ENCODE results near the gene ATP23. TPM values are rescaled to one million over a fixed set of nuclear protein-coding genes. Genes with fewer than 3 reads are reported as not detected.

ATP23 gene
- total RNA-seq, 1 experiment from 2014 or later: 9.1 TPM

DNA sequence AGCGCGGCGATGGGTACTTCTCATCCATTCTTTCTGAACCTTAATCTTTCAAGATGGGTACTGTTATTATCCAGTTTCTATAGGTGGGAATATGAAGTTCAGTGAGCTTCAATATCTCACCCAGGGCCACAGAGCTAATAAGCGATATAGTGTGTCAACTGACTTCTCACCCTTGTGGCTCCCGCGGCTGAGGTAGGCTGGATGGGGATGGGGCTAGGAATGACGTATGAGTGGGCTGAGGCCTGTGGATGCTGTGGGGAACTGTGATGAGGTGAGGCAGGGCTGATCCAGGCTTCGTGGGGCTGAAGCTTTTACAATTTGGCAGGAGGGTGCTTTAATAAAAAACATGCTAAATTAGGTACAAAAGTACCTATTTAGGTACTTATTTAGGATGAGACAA lies 32.9 kb upstream of the ATP23 start:
- TF ChIP-seq FOSL1 (IDR thresholded peaks at IDR 0.05; ENCODE audit: low read depth) (no peak), CTCF (IDR thresholded peaks at IDR 0.05 in 2 of 3, conservative IDR thresholded peaks at IDR 0.05 in 1 of 3; ENCODE audit: borderline replicate concordance in 1 of 3, insufficient read depth in 1 of 3, low read depth in 2 of 3, low read length in 2 of 3) (no peak), CBX3 (IDR thresholded peaks at IDR 0.05; ENCODE audit: low read depth) (no peak)
- RAD21 ChIA-PET (ENCODE audit: low non-redundant PET in 1 of 2, low total read pairs in 2 of 2, uncharacterized antibody in 2 of 2, unreplicated experiment in 2 of 2): no interaction called here
- H3K4me2 ChIP-seq (ENCODE audit: low read length): no peak overlapping the region
- no peaks in the 10 kb centered on the region for H3K9me3 ChIP-seq (ENCODE audit: control insufficient read depth in 1 of 2, insufficient read depth in 1 of 2, low read depth in 1 of 2, low read length in 2 of 2)
- CTCF ChIA-PET: no interaction called here
- no peak overlapping the region for H2AFZ ChIP-seq (ENCODE audit: low read depth, low read length, poor library complexity, severe bottlenecking)
- H3K9ac ChIP-seq (ENCODE audit: low read length): no peak overlapping the region
- no TSS peak for BruUV-seq (replicated peaks)
- H3K4me1 ChIP-seq (ENCODE audit: control insufficient read depth in 1 of 2, insufficient read depth in 2 of 2, low read length in 2 of 2): peaks cover 0 to 7% of the 10 kb centered on the region in 2 experiments; a peak in 2 of 4 replicates
- no peaks in the 10 kb centered on the region for H4K20me1 ChIP-seq (ENCODE audit: insufficient read depth)
- H3K36me3 ChIP-seq (ENCODE audit: control insufficient read depth in 1 of 2, insufficient read depth in 2 of 2, low read length in 2 of 2): no peaks in the 10 kb centered on the region
- DNase-seq (ENCODE audit: low read depth, low spot score) (no peak), ATAC-seq (no peak)
- H3K4me3 ChIP-seq (replicated peaks in 1 of 2; ENCODE audit: low read depth in 1 of 2, low read length in 2 of 2): no peak overlapping the region
- intact Hi-C loops (cut with micrococcal nuclease): no loop called here
- H3K27ac ChIP-seq (ENCODE audit: low read depth, low read length): no peak overlapping the region
- H3K27me3 ChIP-seq (ENCODE audit: insufficient read depth, low read length): no peaks in the 10 kb centered on the region
- 0 out of 2 replicates have a peak, but pooled peaks cover 2% of the 10 kb centered on the region for H3K9me2 ChIP-seq (ENCODE audit: insufficient read depth)
- H3K79me2 ChIP-seq (ENCODE audit: insufficient read depth, low read length): no peaks in the 10 kb centered on the region
- POLR2A ChIA-PET: no interaction called here

DNA sequence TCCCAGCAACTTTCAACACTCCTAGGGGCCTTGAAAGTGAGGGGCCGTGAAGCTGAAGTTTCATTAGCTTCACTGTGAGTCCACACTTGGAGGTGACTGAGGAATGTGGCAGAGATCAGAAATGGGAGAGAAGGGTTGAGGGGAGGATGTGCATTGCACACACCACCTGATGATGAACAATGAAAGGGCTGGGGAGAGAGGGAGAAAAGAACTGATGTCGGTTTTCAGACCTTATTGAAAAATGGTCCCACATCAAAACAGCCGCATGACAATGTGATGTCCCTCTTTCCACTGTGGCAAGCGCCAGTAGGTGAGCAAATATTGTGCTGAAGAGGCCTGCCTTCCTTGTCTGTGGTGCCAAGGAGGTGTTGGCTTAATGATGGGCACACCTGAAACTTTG lies 32.3 kb upstream of the ATP23 start:
- H3K27me3 ChIP-seq (ENCODE audit: insufficient read depth, low read length): no peaks in the 10 kb centered on the region
- H3K79me2 ChIP-seq (ENCODE audit: insufficient read depth, low read length): no peaks in the 10 kb centered on the region
- DNase-seq (ENCODE audit: low read depth, low spot score) (no peak), ATAC-seq (no peak)
- ChIA-PET CTCF (no interaction called here), POLR2A (no interaction called here), RAD21 (ENCODE audit: low non-redundant PET in 1 of 2, low total read pairs in 2 of 2, uncharacterized antibody in 2 of 2, unreplicated experiment in 2 of 2) (no interaction called here)
- no peak overlapping the region for H3K9ac ChIP-seq (ENCODE audit: low read length)
- no peak overlapping the region for H3K4me3 ChIP-seq (replicated peaks in 1 of 2; ENCODE audit: low read depth in 1 of 2, low read length in 2 of 2)
- no peak overlapping the region for H3K27ac ChIP-seq (ENCODE audit: low read depth, low read length)
- H3K36me3 ChIP-seq (ENCODE audit: control insufficient read depth in 1 of 2, insufficient read depth in 2 of 2, low read length in 2 of 2): no peaks in the 10 kb centered on the region
- H3K4me2 ChIP-seq (ENCODE audit: low read length): no peak overlapping the region
- BruUV-seq (replicated peaks): no TSS peak
- no peak overlapping the region for H2AFZ ChIP-seq (ENCODE audit: low read depth, low read length, poor library complexity, severe bottlenecking)
- intact Hi-C loops (cut with micrococcal nuclease): no loop called here
- no peaks in the 10 kb centered on the region for H3K9me3 ChIP-seq (ENCODE audit: control insufficient read depth in 1 of 2, insufficient read depth in 1 of 2, low read depth in 1 of 2, low read length in 2 of 2)
- no peaks in the 10 kb centered on the region for H4K20me1 ChIP-seq (ENCODE audit: insufficient read depth)
- H3K9me2 ChIP-seq (ENCODE audit: insufficient read depth): 0 out of 2 replicates have a peak, but pooled peaks cover 2% of the 10 kb centered on the region
- peaks cover 0 to 7% of the 10 kb centered on the region in 2 experiments; a peak in 2 of 4 replicates for H3K4me1 ChIP-seq (ENCODE audit: control insufficient read depth in 1 of 2, insufficient read depth in 2 of 2, low read length in 2 of 2)
- TF ChIP-seq, protein P1, sequence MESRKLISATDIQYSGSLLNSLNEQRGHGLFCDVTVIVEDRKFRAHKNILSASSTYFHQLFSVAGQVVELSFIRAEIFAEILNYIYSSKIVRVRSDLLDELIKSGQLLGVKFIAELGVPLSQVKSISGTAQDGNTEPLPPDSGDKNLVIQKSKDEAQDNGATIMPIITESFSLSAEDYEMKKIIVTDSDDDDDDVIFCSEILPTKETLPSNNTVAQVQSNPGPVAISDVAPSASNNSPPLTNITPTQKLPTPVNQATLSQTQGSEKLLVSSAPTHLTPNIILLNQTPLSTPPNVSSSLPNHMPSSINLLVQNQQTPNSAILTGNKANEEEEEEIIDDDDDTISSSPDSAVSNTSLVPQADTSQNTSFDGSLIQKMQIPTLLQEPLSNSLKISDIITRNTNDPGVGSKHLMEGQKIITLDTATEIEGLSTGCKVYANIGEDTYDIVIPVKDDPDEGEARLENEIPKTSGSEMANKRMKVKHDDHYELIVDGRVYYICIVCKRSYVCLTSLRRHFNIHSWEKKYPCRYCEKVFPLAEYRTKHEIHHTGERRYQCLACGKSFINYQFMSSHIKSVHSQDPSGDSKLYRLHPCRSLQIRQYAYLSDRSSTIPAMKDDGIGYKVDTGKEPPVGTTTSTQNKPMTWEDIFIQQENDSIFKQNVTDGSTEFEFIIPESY (IDR thresholded peaks at IDR 0.05; ENCODE audit: extremely low read depth, insufficient replicate concordance, low read length): no peak
- no peak for TF ChIP-seq REST (IDR thresholded peaks at IDR 0.05; ENCODE audit: low read depth)
- no peak for TF ChIP-seq EZH2 (IDR thresholded peaks at IDR 0.05)
- TF ChIP-seq CEBPB (IDR thresholded peaks at IDR 0.05; ENCODE audit: low read depth): no peak
- TF ChIP-seq JUND (IDR thresholded peaks at IDR 0.05): no peak
- TF ChIP-seq EZH2phosphoT487 (IDR thresholded peaks at IDR 0.05; ENCODE audit: borderline replicate concordance): no peak
- TF ChIP-seq, protein P2, sequence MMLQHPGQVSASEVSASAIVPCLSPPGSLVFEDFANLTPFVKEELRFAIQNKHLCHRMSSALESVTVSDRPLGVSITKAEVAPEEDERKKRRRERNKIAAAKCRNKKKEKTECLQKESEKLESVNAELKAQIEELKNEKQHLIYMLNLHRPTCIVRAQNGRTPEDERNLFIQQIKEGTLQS (IDR thresholded peaks at IDR 0.05): no peak
- TF ChIP-seq, protein P3, sequence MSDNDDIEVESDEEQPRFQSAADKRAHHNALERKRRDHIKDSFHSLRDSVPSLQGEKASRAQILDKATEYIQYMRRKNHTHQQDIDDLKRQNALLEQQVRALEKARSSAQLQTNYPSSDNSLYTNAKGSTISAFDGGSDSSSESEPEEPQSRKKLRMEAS (IDR thresholded peaks at IDR 0.05): no peak
